ENCODE measurements around the gene COX5A.

Gene COX5A

DNA sequence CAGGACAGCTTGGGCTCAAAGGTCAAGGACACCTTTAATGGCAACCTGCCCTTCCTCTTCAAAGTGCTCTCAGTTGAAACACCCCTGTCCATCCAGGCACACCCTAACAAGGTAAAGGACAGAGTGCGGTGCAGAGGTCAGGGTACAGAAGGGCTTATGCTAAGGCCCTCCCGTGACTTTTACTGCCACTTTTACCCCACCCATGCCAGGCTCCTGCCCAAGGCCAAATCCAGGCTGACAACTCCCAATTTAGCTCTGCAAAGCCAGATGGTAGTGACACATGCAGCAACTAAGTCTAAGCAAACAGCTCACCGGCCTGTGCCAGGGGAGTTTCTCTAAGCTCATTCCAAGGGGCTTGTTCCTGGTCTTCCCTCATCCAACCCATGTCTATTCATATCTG, 46.4 kb downstream of the COX5A start:
- TF ChIP-seq, protein P1, sequence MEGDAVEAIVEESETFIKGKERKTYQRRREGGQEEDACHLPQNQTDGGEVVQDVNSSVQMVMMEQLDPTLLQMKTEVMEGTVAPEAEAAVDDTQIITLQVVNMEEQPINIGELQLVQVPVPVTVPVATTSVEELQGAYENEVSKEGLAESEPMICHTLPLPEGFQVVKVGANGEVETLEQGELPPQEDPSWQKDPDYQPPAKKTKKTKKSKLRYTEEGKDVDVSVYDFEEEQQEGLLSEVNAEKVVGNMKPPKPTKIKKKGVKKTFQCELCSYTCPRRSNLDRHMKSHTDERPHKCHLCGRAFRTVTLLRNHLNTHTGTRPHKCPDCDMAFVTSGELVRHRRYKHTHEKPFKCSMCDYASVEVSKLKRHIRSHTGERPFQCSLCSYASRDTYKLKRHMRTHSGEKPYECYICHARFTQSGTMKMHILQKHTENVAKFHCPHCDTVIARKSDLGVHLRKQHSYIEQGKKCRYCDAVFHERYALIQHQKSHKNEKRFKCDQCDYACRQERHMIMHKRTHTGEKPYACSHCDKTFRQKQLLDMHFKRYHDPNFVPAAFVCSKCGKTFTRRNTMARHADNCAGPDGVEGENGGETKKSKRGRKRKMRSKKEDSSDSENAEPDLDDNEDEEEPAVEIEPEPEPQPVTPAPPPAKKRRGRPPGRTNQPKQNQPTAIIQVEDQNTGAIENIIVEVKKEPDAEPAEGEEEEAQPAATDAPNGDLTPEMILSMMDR (IDR thresholded peaks at IDR 0.05; ENCODE audit: insufficient read depth, low read length), result no peak
- TF ChIP-seq, protein P2, sequence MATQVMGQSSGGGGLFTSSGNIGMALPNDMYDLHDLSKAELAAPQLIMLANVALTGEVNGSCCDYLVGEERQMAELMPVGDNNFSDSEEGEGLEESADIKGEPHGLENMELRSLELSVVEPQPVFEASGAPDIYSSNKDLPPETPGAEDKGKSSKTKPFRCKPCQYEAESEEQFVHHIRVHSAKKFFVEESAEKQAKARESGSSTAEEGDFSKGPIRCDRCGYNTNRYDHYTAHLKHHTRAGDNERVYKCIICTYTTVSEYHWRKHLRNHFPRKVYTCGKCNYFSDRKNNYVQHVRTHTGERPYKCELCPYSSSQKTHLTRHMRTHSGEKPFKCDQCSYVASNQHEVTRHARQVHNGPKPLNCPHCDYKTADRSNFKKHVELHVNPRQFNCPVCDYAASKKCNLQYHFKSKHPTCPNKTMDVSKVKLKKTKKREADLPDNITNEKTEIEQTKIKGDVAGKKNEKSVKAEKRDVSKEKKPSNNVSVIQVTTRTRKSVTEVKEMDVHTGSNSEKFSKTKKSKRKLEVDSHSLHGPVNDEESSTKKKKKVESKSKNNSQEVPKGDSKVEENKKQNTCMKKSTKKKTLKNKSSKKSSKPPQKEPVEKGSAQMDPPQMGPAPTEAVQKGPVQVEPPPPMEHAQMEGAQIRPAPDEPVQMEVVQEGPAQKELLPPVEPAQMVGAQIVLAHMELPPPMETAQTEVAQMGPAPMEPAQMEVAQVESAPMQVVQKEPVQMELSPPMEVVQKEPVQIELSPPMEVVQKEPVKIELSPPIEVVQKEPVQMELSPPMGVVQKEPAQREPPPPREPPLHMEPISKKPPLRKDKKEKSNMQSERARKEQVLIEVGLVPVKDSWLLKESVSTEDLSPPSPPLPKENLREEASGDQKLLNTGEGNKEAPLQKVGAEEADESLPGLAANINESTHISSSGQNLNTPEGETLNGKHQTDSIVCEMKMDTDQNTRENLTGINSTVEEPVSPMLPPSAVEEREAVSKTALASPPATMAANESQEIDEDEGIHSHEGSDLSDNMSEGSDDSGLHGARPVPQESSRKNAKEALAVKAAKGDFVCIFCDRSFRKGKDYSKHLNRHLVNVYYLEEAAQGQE (IDR thresholded peaks at IDR 0.05; ENCODE audit: insufficient replicate concordance, low read depth), result no peak
- no peak for TF ChIP-seq SPI1 (IDR thresholded peaks at IDR 0.05; ENCODE audit: borderline replicate concordance, low read depth)
- Histone ChIP-seq H3K27me3 (ENCODE audit: insufficient read depth, poor library complexity, severe bottlenecking) (no peaks in the 10 kb centered on the region), H3K27ac (replicated peaks) (no peak overlapping the region), H3K4me3 (replicated peaks; ENCODE audit: insufficient read depth, low read length) (no peak overlapping the region)
- no peak for DNase-seq (ENCODE audit: low read depth in 1 of 2, low spot score in 1 of 2)

DNA sequence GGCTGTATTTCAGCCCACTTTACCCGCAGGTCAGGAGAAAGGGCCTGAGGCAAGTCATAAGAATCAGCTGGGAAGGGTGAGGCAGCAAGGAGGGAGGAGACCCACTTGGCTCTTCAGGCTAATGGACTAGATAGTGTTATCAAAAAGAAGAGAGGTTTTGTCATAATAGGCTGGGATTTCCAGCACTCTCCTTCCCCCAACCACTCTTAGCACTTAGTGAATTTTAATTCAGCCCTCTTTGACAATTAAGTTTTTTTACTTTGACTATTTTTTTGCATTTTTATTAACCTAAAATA, 47.3 kb downstream of the COX5A start:
- no peaks in the 10 kb centered on the region for H3K27me3 ChIP-seq (ENCODE audit: insufficient read depth, poor library complexity, severe bottlenecking)
- H3K27ac ChIP-seq (replicated peaks), result no peak overlapping the region
- no peak for DNase-seq (ENCODE audit: low read depth in 1 of 2, low spot score in 1 of 2)
- H3K4me3 ChIP-seq (replicated peaks; ENCODE audit: insufficient read depth, low read length), result peak overlapping the region; percentile 71
- TF ChIP-seq POLR2AphosphoS5 (IDR thresholded peaks at IDR 0.05; ENCODE audit: low read depth) (no peak), GABPA (IDR thresholded peaks at IDR 0.05; ENCODE audit: low read depth) (no peak), SPI1 (IDR thresholded peaks at IDR 0.05; ENCODE audit: borderline replicate concordance, low read depth) (no peak)
- TF ChIP-seq, protein P2 (IDR thresholded peaks at IDR 0.05; ENCODE audit: insufficient replicate concordance, low read depth), result no peak
- TF ChIP-seq, protein P1 (IDR thresholded peaks at IDR 0.05; ENCODE audit: insufficient read depth, low read length), result no peak

GRCh38 chr15:74889883-74890664, 47.8 kb downstream of the COX5A start, which contains the start of gene MPI:
MPI (plus strand) TSS chr15:74890042; CDS start chr15:74890074, 32 bp downstream.
- peak within 1 kb of the TSS; percentile 69 for H3K27ac ChIP-seq (replicated peaks)
- peak; percentile 69 to 89 for DNase-seq (ENCODE audit: low read depth in 1 of 2, low spot score in 1 of 2)
- H3K27me3 ChIP-seq (ENCODE audit: insufficient read depth, poor library complexity, severe bottlenecking), result no peaks in the 10 kb centered on the region
- peak within 1 kb of the TSS; percentile 71 for H3K4me3 ChIP-seq (replicated peaks; ENCODE audit: insufficient read depth, low read length)
- no peak for TF ChIP-seq GABPA (IDR thresholded peaks at IDR 0.05; ENCODE audit: low read depth)
- TF ChIP-seq SPI1 (IDR thresholded peaks at IDR 0.05; ENCODE audit: borderline replicate concordance, low read depth), result no peak
- TF ChIP-seq, protein P2 (IDR thresholded peaks at IDR 0.05; ENCODE audit: insufficient replicate concordance, low read depth), result peak; percentile 28
- peak; percentile 90 for TF ChIP-seq POLR2AphosphoS5 (IDR thresholded peaks at IDR 0.05; ENCODE audit: low read depth)
- TF ChIP-seq, protein P1 (IDR thresholded peaks at IDR 0.05; ENCODE audit: insufficient read depth, low read length), result no peak
